Measurements from ENCODE around the gene MIA.

Gene MIA

DNA sequence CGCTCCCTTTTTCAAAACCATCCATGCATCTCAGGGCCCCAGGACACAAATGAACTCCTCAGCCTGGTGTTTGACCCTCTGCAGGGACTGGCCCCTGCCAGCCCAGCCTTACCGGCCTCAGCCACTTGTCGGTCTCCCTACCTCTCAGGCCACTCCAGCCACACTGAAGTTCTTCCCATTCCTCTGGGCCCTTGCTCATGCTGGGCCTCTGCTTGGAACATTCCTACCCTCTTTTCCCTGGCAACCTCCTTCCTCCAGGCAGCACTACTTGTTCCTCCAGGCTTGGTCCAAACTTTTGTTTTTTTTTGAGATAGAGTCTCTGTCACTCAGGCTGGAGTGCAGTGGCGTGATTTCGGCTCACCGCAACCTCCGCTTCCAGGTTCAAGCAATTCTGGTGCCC, 16.0 kb downstream of the MIA start:
- TF ChIP-seq, protein P1, sequence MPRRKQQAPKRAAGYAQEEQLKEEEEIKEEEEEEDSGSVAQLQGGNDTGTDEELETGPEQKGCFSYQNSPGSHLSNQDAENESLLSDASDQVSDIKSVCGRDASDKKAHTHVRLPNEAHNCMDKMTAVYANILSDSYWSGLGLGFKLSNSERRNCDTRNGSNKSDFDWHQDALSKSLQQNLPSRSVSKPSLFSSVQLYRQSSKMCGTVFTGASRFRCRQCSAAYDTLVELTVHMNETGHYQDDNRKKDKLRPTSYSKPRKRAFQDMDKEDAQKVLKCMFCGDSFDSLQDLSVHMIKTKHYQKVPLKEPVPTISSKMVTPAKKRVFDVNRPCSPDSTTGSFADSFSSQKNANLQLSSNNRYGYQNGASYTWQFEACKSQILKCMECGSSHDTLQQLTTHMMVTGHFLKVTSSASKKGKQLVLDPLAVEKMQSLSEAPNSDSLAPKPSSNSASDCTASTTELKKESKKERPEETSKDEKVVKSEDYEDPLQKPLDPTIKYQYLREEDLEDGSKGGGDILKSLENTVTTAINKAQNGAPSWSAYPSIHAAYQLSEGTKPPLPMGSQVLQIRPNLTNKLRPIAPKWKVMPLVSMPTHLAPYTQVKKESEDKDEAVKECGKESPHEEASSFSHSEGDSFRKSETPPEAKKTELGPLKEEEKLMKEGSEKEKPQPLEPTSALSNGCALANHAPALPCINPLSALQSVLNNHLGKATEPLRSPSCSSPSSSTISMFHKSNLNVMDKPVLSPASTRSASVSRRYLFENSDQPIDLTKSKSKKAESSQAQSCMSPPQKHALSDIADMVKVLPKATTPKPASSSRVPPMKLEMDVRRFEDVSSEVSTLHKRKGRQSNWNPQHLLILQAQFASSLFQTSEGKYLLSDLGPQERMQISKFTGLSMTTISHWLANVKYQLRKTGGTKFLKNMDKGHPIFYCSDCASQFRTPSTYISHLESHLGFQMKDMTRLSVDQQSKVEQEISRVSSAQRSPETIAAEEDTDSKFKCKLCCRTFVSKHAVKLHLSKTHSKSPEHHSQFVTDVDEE (CRISPR knock-in tag; IDR thresholded peaks at IDR 0.05): no peak
- TF ChIP-seq ZFP3 (CRISPR knock-in tag; IDR thresholded peaks at IDR 0.05) (no peak), RARB (CRISPR knock-in tag; IDR thresholded peaks at IDR 0.05) (no peak), ZNF70 (CRISPR knock-in tag; IDR thresholded peaks at IDR 0.05) (no peak), OSR1 (CRISPR knock-in tag; IDR thresholded peaks at IDR 0.05) (no peak), PPARA (CRISPR knock-in tag; IDR thresholded peaks at IDR 0.05; ENCODE audit: borderline replicate concordance) (no peak), ZNF565 (CRISPR knock-in tag; conservative IDR thresholded peaks at IDR 0.05; ENCODE audit: low read depth) (no peak), BACH2 (CRISPR knock-in tag; IDR thresholded peaks at IDR 0.05; ENCODE audit: borderline replicate concordance) (no peak)
- TF ChIP-seq, protein P2, sequence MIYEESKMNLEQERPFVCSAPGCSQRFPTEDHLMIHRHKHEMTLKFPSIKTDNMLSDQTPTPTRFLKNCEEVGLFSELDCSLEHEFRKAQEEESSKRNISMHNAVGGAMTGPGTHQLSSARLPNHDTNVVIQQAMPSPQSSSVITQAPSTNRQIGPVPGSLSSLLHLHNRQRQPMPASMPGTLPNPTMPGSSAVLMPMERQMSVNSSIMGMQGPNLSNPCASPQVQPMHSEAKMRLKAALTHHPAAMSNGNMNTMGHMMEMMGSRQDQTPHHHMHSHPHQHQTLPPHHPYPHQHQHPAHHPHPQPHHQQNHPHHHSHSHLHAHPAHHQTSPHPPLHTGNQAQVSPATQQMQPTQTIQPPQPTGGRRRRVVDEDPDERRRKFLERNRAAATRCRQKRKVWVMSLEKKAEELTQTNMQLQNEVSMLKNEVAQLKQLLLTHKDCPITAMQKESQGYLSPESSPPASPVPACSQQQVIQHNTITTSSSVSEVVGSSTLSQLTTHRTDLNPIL (CRISPR knock-in tag; IDR thresholded peaks at IDR 0.05; ENCODE audit: low read depth): no peak
- ATAC-seq: no peak

DNA sequence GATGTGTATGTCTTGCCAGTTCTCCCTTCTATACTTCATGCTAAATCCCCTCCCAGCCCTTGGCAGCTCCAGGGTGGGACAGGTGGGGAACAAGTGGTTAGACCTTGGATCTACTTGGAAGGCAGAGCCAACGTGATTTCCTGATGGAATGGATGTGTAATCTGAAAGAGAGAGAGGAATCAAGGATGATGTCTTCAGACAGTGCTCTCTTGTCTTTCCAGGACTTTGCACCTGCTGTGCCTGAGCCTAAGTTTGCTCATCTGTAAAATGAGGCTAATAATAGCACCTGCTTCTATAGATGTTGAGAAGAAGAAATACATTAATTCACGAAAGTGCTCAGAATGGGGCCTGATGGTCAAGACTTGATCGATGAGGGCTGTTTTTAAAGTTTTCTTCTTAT, 16.7 kb downstream of the MIA start:
- TF ChIP-seq ZNF8 (CRISPR knock-in tag; IDR thresholded peaks at IDR 0.05): no peak
- no peak for TF ChIP-seq TCF4 (CRISPR knock-in tag; IDR thresholded peaks at IDR 0.05; ENCODE audit: borderline replicate concordance)
- no peak for ATAC-seq

DNA sequence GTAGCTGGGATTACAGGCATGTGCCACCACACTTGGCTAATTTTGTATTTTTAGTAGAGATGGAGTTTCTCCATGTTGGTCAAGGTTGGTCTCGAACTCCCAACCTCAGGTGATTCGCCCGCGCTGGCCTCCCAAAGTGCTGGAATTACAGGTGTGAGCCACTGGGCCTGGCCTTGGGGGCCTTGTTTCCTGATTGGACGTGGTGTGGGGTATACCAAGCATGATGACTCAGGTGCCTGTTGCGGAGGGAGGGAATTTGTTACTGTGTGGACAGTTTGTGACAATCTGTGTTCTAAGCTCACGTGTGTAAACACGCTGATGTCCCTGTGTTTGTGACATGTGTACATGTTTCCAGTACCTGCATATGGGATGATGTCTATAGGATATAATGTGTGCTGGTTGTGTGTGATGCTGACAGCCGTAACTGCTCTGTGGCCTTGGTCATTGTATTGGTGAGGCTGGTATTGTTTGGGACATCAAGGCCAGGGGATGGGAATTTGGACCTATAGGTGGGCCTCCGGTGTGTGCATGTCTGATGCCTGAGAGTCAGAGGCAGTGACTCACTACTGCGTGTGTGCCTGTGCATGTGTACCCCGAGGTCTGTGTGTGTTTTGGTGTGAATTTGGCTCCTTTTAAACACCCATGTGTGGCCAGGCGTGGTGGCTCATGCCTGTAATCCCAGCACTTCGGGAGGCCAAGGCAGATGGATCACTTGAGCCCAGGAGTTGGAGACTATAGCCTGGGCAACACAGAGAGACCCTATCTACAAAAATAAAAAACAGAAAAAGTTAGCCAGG, 22.0 kb downstream of the MIA start:
- TF ChIP-seq ZNF565 (CRISPR knock-in tag; conservative IDR thresholded peaks at IDR 0.05; ENCODE audit: low read depth): no peak
- no peak for TF ChIP-seq SNAI2 (CRISPR knock-in tag; IDR thresholded peaks at IDR 0.05)
- no peak for TF ChIP-seq GLIS3 (CRISPR knock-in tag; IDR thresholded peaks at IDR 0.05)
- TF ChIP-seq, protein P3, sequence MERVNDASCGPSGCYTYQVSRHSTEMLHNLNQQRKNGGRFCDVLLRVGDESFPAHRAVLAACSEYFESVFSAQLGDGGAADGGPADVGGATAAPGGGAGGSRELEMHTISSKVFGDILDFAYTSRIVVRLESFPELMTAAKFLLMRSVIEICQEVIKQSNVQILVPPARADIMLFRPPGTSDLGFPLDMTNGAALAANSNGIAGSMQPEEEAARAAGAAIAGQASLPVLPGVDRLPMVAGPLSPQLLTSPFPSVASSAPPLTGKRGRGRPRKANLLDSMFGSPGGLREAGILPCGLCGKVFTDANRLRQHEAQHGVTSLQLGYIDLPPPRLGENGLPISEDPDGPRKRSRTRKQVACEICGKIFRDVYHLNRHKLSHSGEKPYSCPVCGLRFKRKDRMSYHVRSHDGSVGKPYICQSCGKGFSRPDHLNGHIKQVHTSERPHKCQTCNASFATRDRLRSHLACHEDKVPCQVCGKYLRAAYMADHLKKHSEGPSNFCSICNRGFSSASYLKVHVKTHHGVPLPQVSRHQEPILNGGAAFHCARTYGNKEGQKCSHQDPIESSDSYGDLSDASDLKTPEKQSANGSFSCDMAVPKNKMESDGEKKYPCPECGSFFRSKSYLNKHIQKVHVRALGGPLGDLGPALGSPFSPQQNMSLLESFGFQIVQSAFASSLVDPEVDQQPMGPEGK (CRISPR knock-in tag; IDR thresholded peaks at IDR 0.05; ENCODE audit: borderline replicate concordance): no peak
- TF ChIP-seq, protein P4, sequence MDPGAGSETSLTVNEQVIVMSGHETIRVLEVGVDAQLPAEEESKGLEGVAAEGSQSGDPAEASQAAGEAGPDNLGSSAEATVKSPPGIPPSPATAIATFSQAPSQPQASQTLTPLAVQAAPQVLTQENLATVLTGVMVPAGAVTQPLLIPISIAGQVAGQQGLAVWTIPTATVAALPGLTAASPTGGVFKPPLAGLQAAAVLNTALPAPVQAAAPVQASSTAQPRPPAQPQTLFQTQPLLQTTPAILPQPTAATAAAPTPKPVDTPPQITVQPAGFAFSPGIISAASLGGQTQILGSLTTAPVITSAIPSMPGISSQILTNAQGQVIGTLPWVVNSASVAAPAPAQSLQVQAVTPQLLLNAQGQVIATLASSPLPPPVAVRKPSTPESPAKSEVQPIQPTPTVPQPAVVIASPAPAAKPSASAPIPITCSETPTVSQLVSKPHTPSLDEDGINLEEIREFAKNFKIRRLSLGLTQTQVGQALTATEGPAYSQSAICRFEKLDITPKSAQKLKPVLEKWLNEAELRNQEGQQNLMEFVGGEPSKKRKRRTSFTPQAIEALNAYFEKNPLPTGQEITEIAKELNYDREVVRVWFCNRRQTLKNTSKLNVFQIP (CRISPR knock-in tag; IDR thresholded peaks at IDR 0.05; ENCODE audit: borderline replicate concordance, low read depth): no peak
- no peak for TF ChIP-seq RARB (CRISPR knock-in tag; IDR thresholded peaks at IDR 0.05)
- no peak for TF ChIP-seq ZNF8 (CRISPR knock-in tag; IDR thresholded peaks at IDR 0.05)
- no peak for TF ChIP-seq PPARA (CRISPR knock-in tag; IDR thresholded peaks at IDR 0.05; ENCODE audit: borderline replicate concordance)
- TF ChIP-seq, protein P2 (CRISPR knock-in tag; IDR thresholded peaks at IDR 0.05; ENCODE audit: low read depth): no peak
- TF ChIP-seq ZFP3 (CRISPR knock-in tag; IDR thresholded peaks at IDR 0.05): no peak
- TF ChIP-seq ZNF70 (CRISPR knock-in tag; IDR thresholded peaks at IDR 0.05): no peak
- no peak for TF ChIP-seq ISL1 (CRISPR knock-in tag; IDR thresholded peaks at IDR 0.05)
- no peak for TF ChIP-seq CSDC2 (CRISPR knock-in tag; IDR thresholded peaks at IDR 0.05)
- no peak for ATAC-seq

All from SK-N-SH treated with all-trans-retinoic acid at 6 μM for 48 hours (cell line).